H7 (cell line): ENCODE measurements around the gene PHACTR2. TPM values are rescaled to one million over a fixed set of nuclear protein-coding genes. Genes with fewer than 3 reads are reported as not detected.
"Not testable (repeated sequence)": the region's sequence is repeated elsewhere in the genome, so short reads cannot be mapped to it uniquely, and the experiment has no call there.

ENCODE experiments used
- DNase-seq: peaks from one replicate; pipeline ENCODE4 v3.0.0; 2012
- H3K27me3 ChIP-seq: 2 replicates; pipeline ENCODE4 v1.6.0; 2011; ENCODE audit warnings: mild to moderate bottlenecking, low read length; ENCODE audit not compliant: control insufficient read depth, insufficient read depth
- H3K36me3 ChIP-seq: replicated peaks from 2 replicates; pipeline ENCODE4 v1.5.1; 2011; ENCODE audit warnings: low read length; ENCODE audit not compliant: control insufficient read depth, insufficient read depth
- H3K4me3 ChIP-seq: 2 replicates; pipeline ENCODE4 v1.5.1; 2011; ENCODE audit warnings: low read depth, mild to moderate bottlenecking, control low read depth, low read length, moderate library complexity; ENCODE audit not compliant: insufficient read depth
- total RNA-seq: library from RNA; depleted of rRNA; stranded (reverse); fragments of >200 nt; shearing (Covaris generic); gene quantifications from 2 replicates; pipeline ENCODE4 v1.2.3, GENCODE V29; 2014; rRNA removed

PHACTR2 gene
- total RNA-seq, 1 experiment from 2014 or later, result 35.1 TPM

- Histone ChIP-seq H3K36me3 (peaks cover 12% of the 10 kb centered on the region), H3K4me3 (no peak within 1 kb of the TSS), H3K27me3 (no peaks in the 10 kb centered on the region)
- no peak for DNase-seq
These were observed 186.5 kb downstream of the PHACTR2 start, which contains the start of gene ZC2HC1B for GRCh38 chr6:143864234-143864633. TSS of gene ZC2HC1B (plus strand) at chr6:143864474. CDS start at chr6:143864540, 66 bp downstream.

GRCh38 chr6:143867236-143867635 lies 189.5 kb downstream of the PHACTR2 start:
- H3K27me3 ChIP-seq, result no peaks in the 10 kb centered on the region
- H3K4me3 ChIP-seq, result no peak overlapping the region
- DNase-seq, result no peak
- peaks cover 6% of the 10 kb centered on the region for H3K36me3 ChIP-seq

DNA sequence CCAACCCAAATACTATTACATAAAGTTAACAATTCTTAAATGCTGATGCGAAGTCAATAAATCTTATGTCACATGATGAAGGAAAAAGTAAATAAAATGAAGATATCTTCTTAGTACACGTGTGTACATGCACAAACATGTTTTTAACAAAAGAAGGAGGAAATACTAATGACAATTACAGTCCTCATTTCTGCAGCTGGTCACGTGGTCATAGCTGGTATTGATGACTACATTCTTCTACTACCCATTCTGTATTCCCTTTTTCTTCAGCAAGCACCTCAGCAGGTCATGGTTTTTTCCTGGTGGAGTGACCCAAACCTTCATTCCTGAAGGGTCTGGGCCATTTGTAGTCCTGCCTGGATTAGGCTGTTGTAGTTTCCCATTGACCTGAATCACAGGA lies 191.0 kb downstream of the PHACTR2 start:
- not testable (repeated sequence) for DNase-seq, H3K27me3 ChIP-seq, H3K36me3 ChIP-seq, H3K4me3 ChIP-seq

DNA sequence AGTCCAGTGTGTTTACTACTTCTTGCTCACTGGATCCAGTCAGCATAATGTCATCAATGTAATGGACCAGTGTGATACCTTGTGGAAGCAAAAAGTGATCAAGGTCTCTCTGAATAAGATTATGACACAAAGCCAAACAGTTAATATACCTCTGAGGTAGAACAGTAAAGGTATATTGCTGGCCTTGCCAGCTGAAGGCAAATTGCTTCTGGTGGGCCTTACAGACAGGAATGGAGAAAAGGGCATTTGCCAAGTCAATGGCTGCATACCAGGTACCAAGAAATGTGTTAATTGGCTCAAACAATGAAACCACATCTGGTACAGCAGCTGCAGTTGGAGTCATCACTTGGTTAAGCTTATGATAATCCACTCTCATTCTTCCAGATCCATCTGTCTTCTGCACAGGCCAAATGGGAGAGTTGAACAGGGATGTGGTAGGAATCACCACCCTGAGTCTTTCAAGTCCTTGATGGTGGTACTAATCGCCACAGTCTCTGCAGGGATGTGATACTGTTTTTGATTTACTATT lies 193.5 kb downstream of the PHACTR2 start:
- not testable (repeated sequence) for H3K27me3 ChIP-seq, H3K36me3 ChIP-seq, H3K4me3 ChIP-seq, DNase-seq

DNA sequence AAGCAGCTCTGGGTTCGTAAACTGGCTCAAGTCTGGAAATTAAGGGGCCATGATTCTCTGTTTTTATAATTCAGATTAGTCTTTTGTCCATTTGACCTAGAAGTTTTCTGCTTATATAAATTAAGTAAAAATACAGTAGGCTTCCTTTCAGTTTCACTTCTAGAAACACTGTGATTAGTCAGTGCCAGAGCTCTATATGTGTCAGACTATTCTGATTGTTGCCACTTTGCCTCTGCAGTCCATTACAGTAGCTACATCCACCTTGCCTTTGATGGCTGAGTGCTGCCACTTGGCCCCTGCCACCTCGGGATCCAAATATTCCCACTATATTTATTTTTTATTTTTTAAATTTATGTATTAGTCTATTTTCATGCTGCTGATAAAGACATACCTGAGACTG lies 194.4 kb downstream of the PHACTR2 start:
- Histone ChIP-seq H3K4me3 (no peak overlapping the region), H3K36me3 (no peaks in the 10 kb centered on the region), H3K27me3 (no peaks in the 10 kb centered on the region)
- no peak for DNase-seq

GRCh38 chr6:143873600-143873999 lies 195.8 kb downstream of the PHACTR2 start:
- not testable (repeated sequence) for H3K4me3 ChIP-seq, H3K27me3 ChIP-seq, DNase-seq, H3K36me3 ChIP-seq

DNA sequence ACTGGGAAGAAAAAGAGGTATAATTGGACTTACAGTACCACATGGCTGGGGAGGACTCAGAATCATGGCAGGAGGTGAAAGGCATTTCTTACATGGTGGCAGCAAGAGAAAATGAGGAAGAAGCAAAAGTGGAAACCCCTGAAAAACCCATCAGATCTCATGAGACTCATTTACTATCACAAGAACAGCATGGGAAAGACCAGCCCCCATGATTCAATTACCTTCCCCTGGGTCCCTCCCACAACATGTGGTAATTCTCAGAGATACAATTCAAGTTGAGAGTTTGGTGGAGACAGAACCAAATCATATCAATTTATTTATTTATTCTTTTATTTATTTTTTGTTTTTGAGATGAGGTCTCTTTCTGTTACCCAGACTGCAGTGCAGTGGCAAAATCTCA lies 196.7 kb downstream of the PHACTR2 start:
- H3K27me3 ChIP-seq, DNase-seq, H3K4me3 ChIP-seq, H3K36me3 ChIP-seq: not testable (repeated sequence)

GRCh38 chr6:143877584-143878271 lies 200.0 kb downstream of the PHACTR2 start:
- DNase-seq, result no peak
- H3K4me3 ChIP-seq, result no peak overlapping the region

DNA sequence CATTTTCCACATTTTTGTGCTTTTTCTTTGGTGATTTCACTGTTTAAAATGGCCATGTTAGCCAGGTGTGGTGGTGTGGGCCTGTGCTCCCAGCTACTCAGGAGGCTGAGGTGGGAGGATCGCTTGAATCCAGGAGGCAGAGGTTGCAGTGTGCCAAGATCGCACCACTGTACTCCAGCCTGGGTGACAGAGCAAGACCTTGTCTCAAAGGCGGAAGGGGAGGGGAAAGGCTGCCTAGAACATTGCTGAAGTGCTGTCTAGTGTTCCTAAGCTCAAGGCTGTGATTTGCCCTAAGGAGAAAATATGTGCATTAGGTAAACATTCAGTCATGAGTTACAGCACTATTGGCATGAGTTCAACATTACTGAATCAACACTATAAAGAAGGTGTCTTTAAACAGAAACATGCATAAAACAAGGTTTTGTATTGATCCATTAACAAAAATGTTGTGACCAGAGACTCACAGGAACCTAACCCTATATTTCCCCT lies 200.6 kb downstream of the PHACTR2 start:
- DNase-seq, result no peak
- Histone ChIP-seq H3K27me3 (no peaks in the 10 kb centered on the region), H3K4me3 (no peak overlapping the region), H3K36me3 (no peaks in the 10 kb centered on the region)

More at GRCh38 chr6:143877584-143878271, 200.0 kb downstream of the PHACTR2 start:
- Histone ChIP-seq H3K36me3 (no peaks in the 10 kb centered on the region), H3K27me3 (no peaks in the 10 kb centered on the region)

DNA sequence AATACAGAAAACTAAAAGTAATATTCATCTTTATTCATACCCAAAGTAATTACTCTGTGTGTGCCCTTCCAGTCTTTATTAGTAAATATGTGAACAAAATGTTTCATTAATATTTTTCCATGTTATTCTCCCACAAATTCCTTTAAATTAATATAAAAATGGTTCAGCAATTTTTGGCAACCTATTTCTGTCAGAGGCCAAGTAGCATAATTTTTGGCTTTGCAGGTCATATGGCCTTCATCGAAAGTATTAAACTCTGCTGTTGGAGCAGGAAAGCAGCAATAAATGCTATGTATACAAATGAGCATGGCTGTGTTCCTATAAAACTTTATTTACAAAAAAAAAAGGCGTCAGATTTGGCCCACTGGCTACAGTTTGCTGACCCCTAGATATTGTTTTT lies 202.6 kb downstream of the PHACTR2 start:
- Histone ChIP-seq H3K36me3 (no peaks in the 10 kb centered on the region), H3K4me3 (no peak overlapping the region), H3K27me3 (no peaks in the 10 kb centered on the region)
- no peak for DNase-seq

Other genes with a start within 250 kb of the PHACTR2 start
- gene ADAT2, start 227.3 kb upstream of the PHACTR2 start, total RNA-seq, result 3.8 and 9.1 TPM in 2 replicates
- 21.9 and 24.9 TPM in 2 replicates for gene PEX3, start 227.2 kb upstream of the PHACTR2 start, total RNA-seq
- 52.6 and 54.0 TPM in 2 replicates for gene FUCA2, start 166.2 kb upstream of the PHACTR2 start, total RNA-seq
- gene LTV1, start 165.4 kb downstream of the PHACTR2 start, total RNA-seq, result 18.8 and 25.3 TPM in 2 replicates
- not detected in 2 replicates for gene ZC2HC1B, start 186.5 kb downstream of the PHACTR2 start, total RNA-seq